T-helper 1 cell treated with Interleukin-12 subunit alpha and Interleukin-12 subunit beta and Interleukin-4 antibody, amounts not matched to agents 30 μg/mL and 1 μg/mL, for 36 hours (primary cell): Measurements from ENCODE around the gene CXCL13.

Experiments
- H3K27ac Mint-ChIP-seq: one replicate; pipeline ENCODE4 v1.8.0; 2021; ENCODE audit warnings: mild to moderate bottlenecking, mixed read lengths
- H3K27me3 Mint-ChIP-seq: one replicate; pipeline ENCODE4 v1.8.0; 2021; ENCODE audit warnings: low read depth, mixed read lengths
- H3K36me3 Mint-ChIP-seq: one replicate; pipeline ENCODE4 v1.8.0; 2021; ENCODE audit warnings: low read depth, mixed read lengths
- H3K4me1 Mint-ChIP-seq: one replicate; pipeline ENCODE4 v1.8.0; 2021; ENCODE audit warnings: low read depth, mixed read lengths
- H3K4me3 Mint-ChIP-seq: one replicate; pipeline ENCODE4 v1.8.0; 2021; ENCODE audit warnings: mild to moderate bottlenecking, moderate library complexity, mixed read lengths
- H3K9me3 Mint-ChIP-seq: one replicate; pipeline ENCODE4 v1.8.0; 2021; ENCODE audit warnings: mixed read lengths

CXCL13 gene

DNA sequence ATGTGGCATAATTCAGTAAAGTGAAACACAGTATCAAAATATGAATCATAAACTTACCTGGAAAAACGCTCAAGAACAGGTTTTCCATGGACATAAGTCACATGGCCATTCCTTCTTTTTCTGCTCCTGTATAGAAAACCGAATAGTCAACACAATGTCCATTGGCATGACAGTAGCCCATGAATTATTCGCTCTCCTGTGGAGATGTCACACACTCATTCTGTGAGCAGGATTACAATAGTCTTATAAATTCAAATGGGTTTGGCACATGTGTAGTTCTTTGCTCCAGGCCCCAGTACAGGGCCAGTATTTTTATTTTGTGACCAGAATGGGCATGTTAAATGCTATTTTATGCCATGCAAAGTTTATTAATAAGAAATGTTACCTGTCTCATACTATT is 15.1 kb upstream of the CXCL13 start:
- H3K4me3 Mint-ChIP-seq, result no peak overlapping the region
- H3K27ac Mint-ChIP-seq, result no peak overlapping the region
- H3K4me1 Mint-ChIP-seq, result peaks cover 44% of the 10 kb centered on the region
- no peaks in the 10 kb centered on the region for H3K36me3 Mint-ChIP-seq
- peaks cover 12% of the 10 kb centered on the region for H3K27me3 Mint-ChIP-seq
- no peaks in the 10 kb centered on the region for H3K9me3 Mint-ChIP-seq

DNA sequence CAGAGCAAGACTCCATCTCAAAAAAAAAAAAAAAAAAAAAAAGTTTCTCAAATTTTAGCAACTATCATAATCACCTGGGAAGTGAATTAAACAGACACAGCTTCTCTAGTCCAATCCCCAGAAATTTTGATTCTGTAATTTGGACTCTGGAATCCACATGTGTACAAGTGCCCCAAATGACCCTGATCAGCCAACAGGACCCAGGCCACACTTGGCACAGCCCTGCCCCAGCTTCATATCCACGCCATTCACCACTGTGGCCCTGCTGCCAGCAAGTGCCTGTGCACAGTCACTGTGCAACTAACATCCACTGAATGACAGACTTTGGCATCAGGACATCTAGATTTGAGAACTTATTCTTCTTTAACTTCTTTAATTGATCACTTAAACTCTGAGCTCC is 14.1 kb upstream of the CXCL13 start:
- H3K9me3 Mint-ChIP-seq, result no peaks in the 10 kb centered on the region
- peaks cover 44% of the 10 kb centered on the region for H3K4me1 Mint-ChIP-seq
- no peak overlapping the region for H3K27ac Mint-ChIP-seq
- H3K27me3 Mint-ChIP-seq, result peaks cover 12% of the 10 kb centered on the region
- H3K4me3 Mint-ChIP-seq, result no peak overlapping the region
- H3K36me3 Mint-ChIP-seq, result no peaks in the 10 kb centered on the region

DNA sequence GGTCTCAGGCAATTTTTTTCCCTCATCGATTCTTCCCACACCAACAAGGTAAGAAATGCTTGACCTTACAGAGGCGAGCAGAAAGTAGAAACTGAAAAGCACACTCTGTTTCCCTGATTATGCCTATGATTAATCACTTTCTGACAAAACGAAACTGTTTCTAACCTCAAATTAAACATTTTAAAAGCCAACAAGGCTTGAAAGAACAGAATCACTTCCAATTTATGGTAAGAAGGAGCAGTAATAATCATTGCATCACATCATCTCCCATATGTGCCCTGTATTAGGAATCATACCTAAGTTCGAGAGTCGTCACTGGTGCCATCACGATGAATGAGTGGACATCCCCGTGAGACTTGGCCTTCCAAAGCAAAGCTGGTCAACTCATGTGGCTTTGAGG is 12.5 kb upstream of the CXCL13 start:
- no peak overlapping the region for H3K27ac Mint-ChIP-seq
- H3K4me1 Mint-ChIP-seq, result peaks cover 31% of the 10 kb centered on the region
- peaks cover 14% of the 10 kb centered on the region for H3K27me3 Mint-ChIP-seq
- no peak overlapping the region for H3K4me3 Mint-ChIP-seq
- H3K36me3 Mint-ChIP-seq, result no peaks in the 10 kb centered on the region
- H3K9me3 Mint-ChIP-seq, result no peaks in the 10 kb centered on the region

DNA sequence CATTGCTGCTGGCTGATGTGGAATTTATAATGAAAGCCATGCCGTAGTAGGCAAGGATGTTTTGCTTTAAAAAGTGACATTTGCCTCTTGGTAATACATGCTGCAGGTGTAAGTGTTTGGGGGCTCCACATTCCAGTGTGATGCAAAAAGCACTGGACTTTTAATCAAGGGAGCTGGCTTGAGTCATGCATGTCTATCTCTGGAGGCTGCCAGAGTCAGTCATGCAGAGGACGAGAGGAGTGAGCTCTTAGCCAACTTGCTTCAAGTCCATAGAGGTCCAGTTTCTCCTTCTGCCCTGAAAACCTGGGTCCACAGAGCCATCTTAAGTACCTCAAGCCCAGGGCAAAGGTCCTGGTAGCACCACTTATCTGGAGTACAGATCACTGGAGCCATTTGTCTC is 11.6 kb upstream of the CXCL13 start:
- H3K27ac Mint-ChIP-seq, result no peak overlapping the region
- no peaks in the 10 kb centered on the region for H3K9me3 Mint-ChIP-seq
- peaks cover 24% of the 10 kb centered on the region for H3K4me1 Mint-ChIP-seq
- H3K36me3 Mint-ChIP-seq, result no peaks in the 10 kb centered on the region
- peaks cover 12% of the 10 kb centered on the region for H3K27me3 Mint-ChIP-seq
- no peak overlapping the region for H3K4me3 Mint-ChIP-seq

DNA sequence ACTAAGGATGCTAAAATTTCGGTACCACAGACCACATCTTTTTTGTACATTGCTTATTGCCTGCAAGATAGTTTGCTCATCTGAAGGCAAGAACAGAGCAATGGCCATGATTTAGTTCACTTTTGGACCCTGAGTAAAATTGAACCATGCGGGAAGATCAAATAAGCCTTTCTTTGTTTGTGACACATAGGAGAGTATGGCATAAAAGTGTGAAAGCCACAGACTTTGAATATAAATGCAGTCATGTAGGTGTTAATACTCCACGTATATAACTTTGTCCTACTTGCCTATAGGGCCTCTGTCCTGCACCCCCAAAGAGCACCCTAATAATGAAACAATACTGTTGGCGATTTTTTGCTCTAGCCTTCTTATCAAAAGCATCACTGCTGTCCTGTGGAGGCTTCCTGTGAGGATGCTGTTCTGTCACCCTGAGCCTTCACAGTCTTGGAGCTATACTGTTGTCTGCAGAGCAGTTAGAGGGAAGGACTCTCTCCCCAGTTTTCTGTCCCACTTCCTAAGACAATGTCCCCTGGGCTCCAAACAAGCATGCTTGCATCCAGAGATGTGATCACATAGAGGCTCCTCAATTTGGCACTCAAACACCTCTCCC is 10.2 kb upstream of the CXCL13 start:
- Mint-ChIP-seq H3K4me3 (no peak overlapping the region), H3K36me3 (no peaks in the 10 kb centered on the region), H3K9me3 (no peaks in the 10 kb centered on the region), H3K4me1 (peaks cover 27% of the 10 kb centered on the region), H3K27me3 (peaks cover 4% of the 10 kb centered on the region), H3K27ac (no peak overlapping the region)

DNA sequence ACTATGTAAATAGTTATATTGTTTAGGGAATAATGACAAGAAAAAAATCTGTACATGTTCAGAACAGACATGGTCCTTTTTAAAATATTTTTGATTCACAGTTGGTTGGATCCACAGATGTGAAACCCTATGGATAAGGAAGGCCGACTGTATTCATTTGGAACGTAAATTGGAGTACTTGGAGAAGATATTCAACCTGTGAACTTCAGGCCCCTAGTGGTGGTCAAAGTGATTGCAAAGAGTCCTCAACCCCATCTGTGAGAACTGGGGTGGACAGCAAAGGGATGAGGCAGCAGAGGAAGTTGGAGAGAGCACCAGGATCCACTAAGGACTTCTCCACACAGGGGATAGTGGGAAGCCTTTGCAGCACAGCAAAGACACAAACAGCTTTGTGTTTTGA is 6.2 kb upstream of the CXCL13 start:
- peaks cover 16% of the 10 kb centered on the region for H3K4me1 Mint-ChIP-seq
- H3K9me3 Mint-ChIP-seq, result no peaks in the 10 kb centered on the region
- H3K4me3 Mint-ChIP-seq, result no peak overlapping the region
- H3K36me3 Mint-ChIP-seq, result no peaks in the 10 kb centered on the region
- H3K27me3 Mint-ChIP-seq, result peaks cover 4% of the 10 kb centered on the region
- no peak overlapping the region for H3K27ac Mint-ChIP-seq

DNA sequence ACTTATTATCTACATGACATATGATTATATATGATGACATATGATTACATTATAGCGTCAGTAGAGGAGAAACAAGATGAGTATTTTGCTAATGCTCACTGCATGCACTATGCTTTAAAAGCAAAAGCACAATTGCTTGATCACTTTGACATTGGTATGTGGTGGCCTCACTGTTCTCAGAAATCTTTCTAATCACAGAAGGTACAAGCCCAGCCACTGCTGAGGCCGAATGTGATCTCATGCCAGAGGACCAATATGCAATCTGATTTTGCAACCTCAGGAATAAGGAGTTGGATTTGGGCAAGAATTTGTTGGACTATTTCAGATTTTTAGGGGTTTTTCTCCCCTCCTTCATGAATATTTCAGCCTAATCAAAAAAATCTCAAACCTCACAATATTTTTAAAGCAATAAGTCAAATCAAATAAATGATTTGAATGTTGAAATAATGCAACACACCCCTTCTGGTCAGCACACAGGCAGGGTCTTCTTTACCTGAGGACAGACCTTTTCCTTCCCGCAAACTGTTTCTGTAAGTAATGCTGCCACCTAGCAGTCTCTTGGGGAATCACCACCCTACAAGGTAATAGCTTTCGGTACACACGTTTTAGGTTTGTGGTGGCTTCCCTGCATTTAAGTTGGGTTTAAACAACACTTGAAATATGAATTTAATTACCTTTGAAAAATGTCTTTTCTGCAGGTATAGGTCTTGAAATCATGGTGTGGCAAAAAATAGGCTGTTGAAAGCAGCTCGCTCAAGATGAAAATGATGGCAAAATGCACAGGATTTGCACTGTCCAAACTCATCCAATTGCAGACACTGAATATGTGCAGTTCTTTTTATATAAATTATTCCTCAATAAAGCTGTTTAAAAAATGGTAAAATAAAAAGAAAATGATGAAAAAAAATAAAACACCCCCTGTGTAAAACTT is 4.8 kb upstream of the CXCL13 start:
- Mint-ChIP-seq H3K4me3 (no peak overlapping the region), H3K27me3 (peaks cover 4% of the 10 kb centered on the region), H3K4me1 (peaks cover 9% of the 10 kb centered on the region), H3K27ac (no peak overlapping the region), H3K36me3 (no peaks in the 10 kb centered on the region), H3K9me3 (no peaks in the 10 kb centered on the region)

DNA sequence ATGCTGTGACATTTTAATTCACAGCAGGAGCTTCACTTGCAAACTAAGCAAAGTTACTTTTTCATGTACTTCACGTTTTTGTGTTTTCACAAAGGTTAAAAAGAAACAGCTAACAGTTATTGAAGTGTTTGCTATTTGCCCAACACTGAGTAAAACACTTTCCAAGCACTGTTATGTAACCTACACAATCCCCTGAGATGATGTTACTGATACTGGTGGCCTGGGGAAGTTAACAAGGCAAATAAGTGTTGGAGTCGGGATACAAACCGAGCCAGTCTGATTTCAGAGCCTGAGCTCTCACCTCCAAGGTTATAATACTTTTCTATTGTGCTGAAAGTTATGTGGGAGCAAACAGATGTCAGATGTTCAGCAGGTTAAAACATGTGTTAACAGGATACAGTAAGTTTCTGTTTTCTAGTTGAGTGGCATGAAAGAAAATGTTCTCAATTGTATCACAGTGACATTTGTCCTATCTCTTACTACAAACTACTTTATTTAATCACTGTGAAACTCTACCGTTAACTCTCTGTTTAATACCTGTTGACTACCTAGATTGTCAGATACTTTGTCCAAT is 3.9 kb upstream of the CXCL13 start:
- Mint-ChIP-seq H3K27ac (no peak overlapping the region), H3K4me3 (no peak overlapping the region)

DNA sequence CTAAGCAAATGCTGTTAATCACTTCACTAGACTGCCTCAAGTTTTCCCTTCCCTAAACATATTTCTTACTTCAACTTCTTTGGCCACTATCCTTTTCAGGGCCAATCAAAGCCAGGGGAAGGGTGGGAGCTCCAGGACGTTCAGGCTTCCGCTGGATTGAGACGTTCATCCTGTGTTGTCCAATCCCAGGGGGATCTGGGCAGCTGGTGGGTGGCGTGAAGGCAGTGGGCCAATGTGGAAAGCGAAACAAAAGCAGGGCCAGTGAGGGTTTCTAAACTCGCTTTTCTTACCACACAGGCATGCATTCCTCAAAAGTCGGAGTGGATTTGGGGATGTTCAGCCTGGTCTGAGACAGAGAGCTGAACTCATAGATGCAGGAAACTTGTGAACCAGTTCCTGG is 7.6 kb downstream of the CXCL13 start:
- peaks cover 3% of the 10 kb centered on the region for H3K4me1 Mint-ChIP-seq
- H3K36me3 Mint-ChIP-seq, result no peaks in the 10 kb centered on the region
- no peak overlapping the region for H3K27ac Mint-ChIP-seq
- H3K27me3 Mint-ChIP-seq, result peaks cover 10% of the 10 kb centered on the region
- H3K4me3 Mint-ChIP-seq, result no peak overlapping the region
- H3K9me3 Mint-ChIP-seq, result no peaks in the 10 kb centered on the region

More for the DNA sequence above, 3.9 kb upstream of the CXCL13 start:
- Mint-ChIP-seq H3K4me1 (peaks cover 8% of the 10 kb centered on the region), H3K9me3 (no peaks in the 10 kb centered on the region), H3K27me3 (peaks cover 4% of the 10 kb centered on the region), H3K36me3 (no peaks in the 10 kb centered on the region)

DNA sequence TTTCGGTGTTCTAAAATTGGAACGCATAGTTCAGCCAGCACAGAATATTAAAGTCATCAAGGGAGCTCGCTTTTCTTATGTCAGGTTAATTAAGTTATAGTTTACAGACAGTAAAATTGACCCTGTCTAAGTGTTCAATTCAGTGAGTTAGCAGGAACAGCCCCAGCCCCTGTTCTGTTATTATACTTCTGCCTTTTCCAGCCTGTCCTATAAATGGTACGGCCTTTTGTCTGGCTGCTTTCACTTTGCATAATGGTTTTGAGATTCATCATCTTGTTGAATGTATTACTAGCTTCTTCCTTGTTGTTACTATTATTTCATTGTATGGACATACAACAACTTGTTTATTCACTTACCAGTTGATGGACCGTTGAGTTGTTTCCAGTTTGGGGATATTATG is 9.5 kb downstream of the CXCL13 start:
- Mint-ChIP-seq H3K4me1 (peaks cover 6% of the 10 kb centered on the region), H3K36me3 (no peaks in the 10 kb centered on the region), H3K27ac (no peak overlapping the region), H3K9me3 (no peaks in the 10 kb centered on the region), H3K27me3 (peaks cover 23% of the 10 kb centered on the region), H3K4me3 (no peak overlapping the region)

DNA sequence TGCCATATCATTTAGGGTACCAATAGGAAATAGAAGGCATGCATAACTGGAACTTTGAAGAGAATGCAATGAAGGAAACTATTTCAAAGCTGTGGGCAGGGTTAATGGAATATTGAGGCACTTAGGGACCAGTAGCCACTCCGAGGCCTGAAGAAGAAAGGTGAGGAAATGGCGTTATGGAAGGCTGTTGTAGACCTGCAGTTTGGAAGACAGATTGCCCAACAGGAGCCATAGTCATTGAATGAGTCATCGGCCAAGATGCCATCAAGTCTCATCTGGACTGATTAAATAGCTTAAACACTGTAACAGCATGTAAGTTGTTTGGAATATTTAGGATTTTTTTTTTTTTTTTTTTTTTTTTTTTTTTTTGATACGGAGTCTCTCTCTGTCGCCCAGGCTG is 11.6 kb downstream of the CXCL13 start:
- Mint-ChIP-seq H3K9me3 (no peaks in the 10 kb centered on the region), H3K36me3 (no peaks in the 10 kb centered on the region), H3K4me1 (peaks cover 6% of the 10 kb centered on the region), H3K27me3 (peaks cover 22% of the 10 kb centered on the region), H3K27ac (no peak overlapping the region), H3K4me3 (no peak overlapping the region)

DNA sequence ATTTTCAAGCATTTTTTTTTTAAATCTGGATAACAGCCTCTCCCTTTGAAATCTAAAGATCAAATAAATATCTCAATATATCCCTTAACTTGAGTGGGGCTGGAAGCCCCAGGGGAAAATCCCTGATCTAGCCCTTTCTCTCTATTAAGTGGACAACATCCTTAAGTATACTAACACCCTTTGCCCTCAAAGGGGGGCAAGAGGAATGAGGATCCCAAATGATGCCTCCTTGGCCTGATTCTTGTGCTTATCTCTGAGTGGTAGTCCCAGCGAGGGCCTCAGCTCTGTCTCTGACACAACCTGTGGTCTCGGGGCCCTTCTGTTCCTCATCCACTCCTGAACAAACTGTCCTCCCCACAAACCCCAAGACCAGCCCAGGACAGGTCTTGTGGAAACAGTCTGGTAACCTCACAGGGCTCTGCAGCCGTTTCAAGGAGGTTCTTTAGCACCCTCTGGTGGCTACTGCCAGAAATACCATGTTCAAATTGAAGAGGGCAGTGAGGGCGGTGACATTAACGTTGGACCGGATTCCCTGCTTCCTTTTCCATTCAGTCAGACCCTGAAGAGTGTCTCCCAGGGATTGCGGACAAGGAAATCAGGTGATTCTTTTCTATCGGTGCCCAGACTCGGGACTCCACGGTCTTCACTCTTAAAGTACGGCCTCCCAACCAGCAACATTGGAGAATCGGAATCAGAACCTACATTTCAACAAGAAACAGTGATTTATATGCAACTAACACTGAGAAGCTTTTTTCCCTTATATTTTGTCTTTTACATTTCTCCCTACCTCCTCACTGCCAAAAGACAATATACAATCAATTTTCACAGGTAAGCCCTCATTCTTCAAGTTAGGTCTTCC is 13.0 kb downstream of the CXCL13 start:
- H3K27ac Mint-ChIP-seq, result no peak overlapping the region
- no peaks in the 10 kb centered on the region for H3K36me3 Mint-ChIP-seq
- no peak overlapping the region for H3K4me3 Mint-ChIP-seq

DNA sequence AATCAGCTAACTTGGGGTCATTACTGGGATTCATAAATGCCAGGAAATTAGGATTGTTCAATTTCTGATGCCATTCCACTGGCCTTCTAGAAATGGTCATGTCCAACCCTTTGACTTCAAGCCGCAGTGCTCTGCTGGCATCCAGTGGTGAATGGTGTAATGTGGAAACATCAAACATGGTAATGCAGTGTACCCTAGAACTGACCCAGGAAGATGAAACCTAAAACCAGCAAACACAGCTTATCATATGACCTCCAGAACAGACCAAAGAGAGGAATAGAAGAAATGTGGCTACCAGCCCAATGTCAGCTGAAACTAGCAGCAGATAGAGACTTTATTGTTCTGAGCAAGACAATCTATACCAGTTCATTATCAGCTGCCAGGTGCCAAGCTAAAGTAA is 13.8 kb downstream of the CXCL13 start:
- no peaks in the 10 kb centered on the region for H3K36me3 Mint-ChIP-seq
- H3K9me3 Mint-ChIP-seq, result no peaks in the 10 kb centered on the region
- H3K27ac Mint-ChIP-seq, result no peak overlapping the region
- no peak overlapping the region for H3K4me3 Mint-ChIP-seq
- peaks cover 6% of the 10 kb centered on the region for H3K4me1 Mint-ChIP-seq
- peaks cover 26% of the 10 kb centered on the region for H3K27me3 Mint-ChIP-seq

More for the DNA sequence above, 13.0 kb downstream of the CXCL13 start:
- peaks cover 26% of the 10 kb centered on the region for H3K27me3 Mint-ChIP-seq
- H3K4me1 Mint-ChIP-seq, result peaks cover 6% of the 10 kb centered on the region
- no peaks in the 10 kb centered on the region for H3K9me3 Mint-ChIP-seq

DNA sequence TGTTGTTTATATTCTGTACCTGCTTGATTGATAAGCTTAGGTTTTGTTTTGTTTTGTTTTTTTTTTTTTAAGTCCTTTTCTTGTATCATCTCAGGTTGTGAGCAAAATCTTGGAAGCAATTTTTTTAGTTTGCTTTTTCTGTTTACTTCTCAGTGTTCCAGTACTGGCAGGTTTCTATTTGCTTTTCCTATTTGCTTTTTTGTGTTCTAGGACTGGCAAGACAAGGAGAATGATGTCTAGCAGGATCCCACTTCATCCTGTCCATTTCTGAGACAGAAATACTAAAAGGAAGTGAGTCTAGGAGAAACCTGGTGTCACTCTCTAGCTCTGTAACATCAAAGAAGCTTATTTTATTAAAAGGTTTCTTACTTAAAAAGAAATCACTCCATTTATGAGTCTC is 15.6 kb downstream of the CXCL13 start:
- peaks cover 26% of the 10 kb centered on the region for H3K27me3 Mint-ChIP-seq
- no peaks in the 10 kb centered on the region for H3K9me3 Mint-ChIP-seq
- no peaks in the 10 kb centered on the region for H3K36me3 Mint-ChIP-seq
- H3K4me1 Mint-ChIP-seq, result peaks cover 6% of the 10 kb centered on the region
- H3K4me3 Mint-ChIP-seq, result no peak overlapping the region
- H3K27ac Mint-ChIP-seq, result no peak overlapping the region
